ENCODE data around the gene ADAMTS16. TPM values are rescaled to one million over a fixed set of nuclear protein-coding genes. Genes with fewer than 3 reads are reported as not detected.

Gene ADAMTS16
- total RNA-seq, 1 donor: not detected

- Histone ChIP-seq H3K27me3 (ENCODE audit: insufficient read depth, low read length) (no peaks in the 10 kb centered on the region), H3K4me3 (ENCODE audit: low read length) (no peak overlapping the region), H3K9me3 (ENCODE audit: low read depth, low read length) (no peaks in the 10 kb centered on the region), H3K4me1 (ENCODE audit: insufficient read depth, low read length) (no peaks in the 10 kb centered on the region)
These were observed 169.5 kb downstream of the ADAMTS16 start for GRCh38 chr5:5309645-5310044.

- Histone ChIP-seq H3K4me1 (ENCODE audit: insufficient read depth, low read length) (no peaks in the 10 kb centered on the region), H3K27me3 (ENCODE audit: insufficient read depth, low read length) (no peaks in the 10 kb centered on the region), H3K9me3 (ENCODE audit: low read depth, low read length) (no peaks in the 10 kb centered on the region), H3K4me3 (ENCODE audit: low read length) (no peak overlapping the region)
These were observed 173.0 kb downstream of the ADAMTS16 start for GRCh38 chr5:5313101-5313635.

- Histone ChIP-seq H3K27me3 (ENCODE audit: insufficient read depth, low read length) (no peaks in the 10 kb centered on the region), H3K9me3 (ENCODE audit: low read depth, low read length) (no peaks in the 10 kb centered on the region), H3K4me1 (ENCODE audit: insufficient read depth, low read length) (no peaks in the 10 kb centered on the region), H3K4me3 (ENCODE audit: low read length) (no peak overlapping the region)
These were observed 174.0 kb downstream of the ADAMTS16 start for GRCh38 chr5:5314166-5314565.

- no peaks in the 10 kb centered on the region for H3K9me3 ChIP-seq (ENCODE audit: low read depth, low read length)
These were observed 174.5 kb downstream of the ADAMTS16 start for GRCh38 chr5:5314626-5315025.

GRCh38 chr5:5315068-5315980 lies 175.2 kb downstream of the ADAMTS16 start:
- Histone ChIP-seq H3K4me3 (ENCODE audit: low read length) (no peak overlapping the region), H3K27me3 (ENCODE audit: insufficient read depth, low read length) (no peaks in the 10 kb centered on the region), H3K9me3 (ENCODE audit: low read depth, low read length) (no peaks in the 10 kb centered on the region), H3K4me1 (ENCODE audit: insufficient read depth, low read length) (no peaks in the 10 kb centered on the region)

More at GRCh38 chr5:5314626-5315025, 174.5 kb downstream of the ADAMTS16 start:
- H3K27me3 ChIP-seq (ENCODE audit: insufficient read depth, low read length): no peaks in the 10 kb centered on the region
- no peak overlapping the region for H3K4me3 ChIP-seq (ENCODE audit: low read length)
- no peaks in the 10 kb centered on the region for H3K4me1 ChIP-seq (ENCODE audit: insufficient read depth, low read length)

GRCh38 chr5:5316334-5316733 lies 176.2 kb downstream of the ADAMTS16 start:
- Histone ChIP-seq H3K9me3 (ENCODE audit: low read depth, low read length) (no peaks in the 10 kb centered on the region), H3K27me3 (ENCODE audit: insufficient read depth, low read length) (no peaks in the 10 kb centered on the region), H3K4me3 (ENCODE audit: low read length) (no peak overlapping the region), H3K4me1 (ENCODE audit: insufficient read depth, low read length) (no peaks in the 10 kb centered on the region)

GRCh38 chr5:5317976-5318375 lies 177.8 kb downstream of the ADAMTS16 start:
- no peaks in the 10 kb centered on the region for H3K27me3 ChIP-seq (ENCODE audit: insufficient read depth, low read length)
- H3K4me3 ChIP-seq (ENCODE audit: low read length): no peak overlapping the region
- no peaks in the 10 kb centered on the region for H3K4me1 ChIP-seq (ENCODE audit: insufficient read depth, low read length)
- H3K9me3 ChIP-seq (ENCODE audit: low read depth, low read length): no peaks in the 10 kb centered on the region

GRCh38 chr5:5318426-5319190 lies 178.5 kb downstream of the ADAMTS16 start:
- Histone ChIP-seq H3K4me1 (ENCODE audit: insufficient read depth, low read length) (no peaks in the 10 kb centered on the region), H3K27me3 (ENCODE audit: insufficient read depth, low read length) (no peaks in the 10 kb centered on the region), H3K9me3 (ENCODE audit: low read depth, low read length) (no peaks in the 10 kb centered on the region), H3K4me3 (ENCODE audit: low read length) (no peak overlapping the region)

- no peaks in the 10 kb centered on the region for H3K4me1 ChIP-seq (ENCODE audit: insufficient read depth, low read length)
- no peaks in the 10 kb centered on the region for H3K9me3 ChIP-seq (ENCODE audit: low read depth, low read length)
- H3K27me3 ChIP-seq (ENCODE audit: insufficient read depth, low read length): no peaks in the 10 kb centered on the region
- no peak overlapping the region for H3K4me3 ChIP-seq (ENCODE audit: low read length)
These were observed 180.1 kb downstream of the ADAMTS16 start for GRCh38 chr5:5320062-5320805.

- no peaks in the 10 kb centered on the region for H3K27me3 ChIP-seq (ENCODE audit: insufficient read depth, low read length)
- no peak overlapping the region for H3K4me3 ChIP-seq (ENCODE audit: low read length)
- no peaks in the 10 kb centered on the region for H3K4me1 ChIP-seq (ENCODE audit: insufficient read depth, low read length)
- no peaks in the 10 kb centered on the region for H3K9me3 ChIP-seq (ENCODE audit: low read depth, low read length)
These were observed 181.0 kb downstream of the ADAMTS16 start for GRCh38 chr5:5321137-5321536.

- Histone ChIP-seq H3K9me3 (ENCODE audit: low read depth, low read length) (no peaks in the 10 kb centered on the region), H3K4me3 (ENCODE audit: low read length) (no peak overlapping the region), H3K27me3 (ENCODE audit: insufficient read depth, low read length) (no peaks in the 10 kb centered on the region), H3K4me1 (ENCODE audit: insufficient read depth, low read length) (no peaks in the 10 kb centered on the region)
These were observed 183.4 kb downstream of the ADAMTS16 start for GRCh38 chr5:5323551-5323950.

- Histone ChIP-seq H3K9me3 (ENCODE audit: low read depth, low read length) (no peaks in the 10 kb centered on the region), H3K4me3 (ENCODE audit: low read length) (no peak overlapping the region), H3K4me1 (ENCODE audit: insufficient read depth, low read length) (no peaks in the 10 kb centered on the region), H3K27me3 (ENCODE audit: insufficient read depth, low read length) (no peaks in the 10 kb centered on the region)
These were observed 186.1 kb downstream of the ADAMTS16 start for GRCh38 chr5:5326115-5326758.

- no peaks in the 10 kb centered on the region for H3K9me3 ChIP-seq (ENCODE audit: low read depth, low read length)
These were observed 187.0 kb downstream of the ADAMTS16 start for GRCh38 chr5:5327126-5327525.

GRCh38 chr5:5330728-5331452 lies 190.8 kb downstream of the ADAMTS16 start:
- H3K4me1 ChIP-seq (ENCODE audit: insufficient read depth, low read length): no peaks in the 10 kb centered on the region
- H3K27me3 ChIP-seq (ENCODE audit: insufficient read depth, low read length): no peaks in the 10 kb centered on the region
- no peak overlapping the region for H3K4me3 ChIP-seq (ENCODE audit: low read length)
- no peaks in the 10 kb centered on the region for H3K9me3 ChIP-seq (ENCODE audit: low read depth, low read length)

More at GRCh38 chr5:5327126-5327525, 187.0 kb downstream of the ADAMTS16 start:
- H3K4me1 ChIP-seq (ENCODE audit: insufficient read depth, low read length): no peaks in the 10 kb centered on the region
- H3K4me3 ChIP-seq (ENCODE audit: low read length): no peak overlapping the region
- no peaks in the 10 kb centered on the region for H3K27me3 ChIP-seq (ENCODE audit: insufficient read depth, low read length)
